SH-SY5Y (cell line): ENCODE measurements around the gene NCLN.
A peak's percentile ranks its signal among the peaks of the same experiment; 100 is the strongest.

Experiments
- GATA2 ChIP-seq: IDR thresholded peaks from 2 replicates; pipeline ENCODE4 v1.6.1; 2011; ENCODE audit warnings: mild to moderate bottlenecking, low read depth, low read length
- GATA3 ChIP-seq: IDR thresholded peaks from 2 replicates; pipeline ENCODE4 v1.6.1; 2011; ENCODE audit warnings: low read depth, mild to moderate bottlenecking, low read length, moderate library complexity

NCLN gene

DNA sequence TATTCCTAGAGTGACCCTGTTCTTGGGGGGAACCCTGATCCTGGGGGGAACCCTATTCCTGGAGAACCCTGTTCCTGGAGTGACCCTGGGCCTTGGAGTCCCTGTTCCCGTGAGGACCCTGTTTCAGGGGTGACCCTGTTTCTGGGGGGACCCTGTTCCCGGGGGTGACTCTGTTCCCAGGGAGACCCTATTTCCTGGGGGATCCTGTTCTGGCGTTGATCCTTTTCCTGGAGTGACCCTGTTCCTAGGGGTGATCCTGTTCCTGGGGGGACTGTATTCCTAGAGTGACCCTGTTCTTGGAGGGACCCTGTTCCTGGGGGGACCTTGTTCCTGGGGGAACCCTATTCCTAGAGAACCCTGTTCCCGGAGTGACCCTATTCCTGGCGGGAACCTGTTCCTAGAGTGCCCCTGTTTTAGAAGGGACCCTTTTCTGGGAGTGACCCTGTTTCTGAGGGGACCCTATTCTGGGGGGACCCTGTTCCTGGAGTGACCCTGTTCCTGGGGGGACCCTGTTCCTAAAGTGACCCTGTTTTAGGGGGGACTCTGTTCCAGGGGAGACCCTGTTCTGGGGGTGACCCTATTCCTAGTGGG lies 34.9 kb upstream of the NCLN start:
- TF ChIP-seq GATA2 (no peak), GATA3 (no peak)

DNA sequence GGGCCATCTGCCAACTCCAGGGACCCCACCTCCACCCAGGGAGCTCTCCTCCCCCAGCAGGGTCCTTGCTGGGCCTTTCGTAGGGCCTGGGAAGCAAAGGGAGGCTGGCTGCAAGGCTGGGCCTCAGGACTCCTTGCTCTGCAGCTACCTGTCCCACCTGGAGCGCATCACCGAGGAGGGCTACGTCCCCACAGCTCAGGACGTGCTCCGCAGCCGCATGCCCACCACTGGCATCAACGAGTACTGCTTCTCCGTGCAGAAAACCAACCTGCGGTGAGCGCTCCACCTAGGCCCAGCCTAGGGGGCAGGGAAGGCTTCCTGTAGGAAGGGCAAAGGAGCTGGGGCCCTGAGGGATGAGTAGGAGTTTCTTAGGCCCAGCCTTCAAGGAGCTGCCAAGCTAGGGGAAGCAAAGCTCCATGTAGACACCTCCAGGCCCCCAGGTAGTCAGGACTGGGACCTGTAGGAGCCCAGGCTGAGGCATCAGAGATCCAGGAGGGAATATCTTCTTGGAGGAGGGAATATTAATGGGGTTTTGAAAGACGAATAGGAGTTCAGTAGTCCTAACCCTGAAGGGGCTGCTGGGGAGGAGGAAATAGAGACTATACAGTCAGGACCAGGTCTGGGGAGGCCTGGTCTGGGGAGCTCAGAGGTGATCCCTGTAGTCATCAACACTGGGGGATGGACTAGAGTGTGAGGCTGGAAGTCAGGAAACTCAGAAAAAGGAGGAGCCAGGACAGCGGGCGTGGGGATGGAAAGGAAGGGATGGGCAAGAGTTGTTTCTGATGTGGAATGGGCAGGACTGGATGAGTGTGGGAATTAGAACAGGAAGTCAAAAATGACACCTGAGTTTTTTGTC lies 33.9 kb upstream of the NCLN start:
- TF ChIP-seq GATA2 (no peak), GATA3 (no peak)

DNA sequence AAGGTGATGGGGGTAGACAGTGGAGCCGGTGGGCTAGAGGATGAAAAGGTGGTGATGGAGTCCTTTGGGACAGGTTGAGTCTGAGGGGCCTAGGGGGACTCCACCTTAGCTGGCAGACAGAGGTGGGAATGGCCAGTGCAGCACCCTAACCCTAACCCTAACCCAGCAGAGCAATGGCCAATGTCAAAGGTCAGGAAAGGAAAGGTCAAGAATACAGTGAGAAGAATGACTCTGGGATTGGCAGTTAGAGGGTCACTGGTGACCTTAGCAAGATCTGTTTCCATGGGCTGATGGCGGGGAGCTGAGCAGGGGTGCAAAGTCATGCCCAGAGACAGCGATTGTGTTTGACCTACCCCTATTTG lies 33.3 kb upstream of the NCLN start:
- TF ChIP-seq GATA2 (no peak), GATA3 (no peak)

DNA sequence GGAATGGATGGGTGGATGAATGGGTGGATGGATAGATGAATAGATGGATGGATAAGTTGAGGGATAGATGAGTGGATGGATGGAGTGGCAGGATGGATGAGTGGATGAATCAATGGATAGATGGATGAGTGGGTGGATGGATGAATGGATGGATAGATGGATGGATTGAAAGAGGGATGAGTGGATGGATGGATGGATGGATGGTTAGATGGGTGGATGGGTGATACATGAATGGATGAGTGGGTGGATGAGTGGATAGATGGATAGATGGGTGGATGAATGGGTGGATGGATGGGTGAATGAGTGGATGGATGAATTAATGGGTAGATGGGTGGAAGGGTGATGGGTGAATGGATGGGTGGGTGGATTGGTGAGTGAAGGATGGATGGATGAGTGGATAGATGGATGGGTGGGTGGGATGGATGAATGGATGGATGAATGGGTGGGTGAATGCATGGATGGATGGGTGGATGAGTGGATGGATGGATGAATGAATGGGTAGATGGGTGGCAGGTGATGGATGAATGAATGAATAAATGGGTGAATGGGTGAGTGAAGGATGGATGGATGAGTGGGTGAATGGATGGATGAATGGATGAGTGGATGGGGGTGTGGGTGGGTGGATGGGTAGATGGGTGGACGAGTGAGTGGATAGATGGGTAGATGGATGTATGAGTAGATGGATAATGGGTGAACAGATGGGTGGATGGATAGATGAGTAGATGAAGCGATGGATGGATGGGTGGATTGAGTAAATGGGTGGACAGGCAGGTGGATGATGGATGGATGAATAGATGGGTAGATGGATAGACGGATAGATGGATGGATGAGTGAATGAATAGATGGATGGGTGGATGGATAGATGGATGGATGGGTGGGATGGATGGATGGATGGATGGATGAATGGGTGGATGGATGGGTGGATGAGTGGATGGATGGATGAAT lies 32.2 kb upstream of the NCLN start:
- TF ChIP-seq GATA3: no peak
- no peak for TF ChIP-seq GATA2

DNA sequence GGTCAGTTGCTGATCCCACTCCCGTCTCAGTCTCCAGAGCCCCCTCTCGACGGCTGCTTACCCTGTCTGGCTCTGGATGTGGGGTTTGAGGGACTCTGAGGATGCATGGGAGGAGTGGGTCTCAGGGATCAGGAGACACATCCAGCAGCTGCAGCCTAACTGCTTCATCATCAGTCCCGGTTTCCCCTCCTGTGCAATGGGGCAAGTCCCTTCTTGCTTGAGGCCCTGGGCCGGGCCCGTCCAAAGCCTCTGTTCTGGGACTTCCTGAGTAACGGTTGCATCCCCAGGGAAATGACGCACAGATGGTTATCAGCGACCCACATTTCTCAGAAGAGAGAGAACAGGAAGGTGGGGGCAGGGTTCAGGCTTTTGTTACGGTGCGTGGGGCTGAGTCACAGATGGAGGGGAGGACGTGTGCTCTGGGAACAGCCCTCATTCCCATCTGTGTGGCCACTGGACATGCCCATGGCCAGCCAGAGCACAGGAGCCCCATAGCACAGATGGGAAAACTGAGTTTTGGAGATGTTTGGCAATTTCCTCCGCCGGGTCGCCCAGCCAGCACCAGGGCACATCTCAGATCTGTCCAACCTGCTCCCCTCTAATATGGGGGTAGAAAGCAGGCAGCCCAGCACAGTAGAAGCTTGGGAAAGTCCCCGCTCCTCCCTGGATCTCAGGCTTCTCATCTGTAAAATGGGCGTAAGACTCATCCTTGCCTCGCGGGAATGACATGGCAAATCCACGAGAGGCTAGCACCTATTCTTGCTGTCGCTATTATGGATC lies 30.6 kb upstream of the NCLN start:
- peak; percentile 81 for TF ChIP-seq GATA2
- TF ChIP-seq GATA3: no peak

DNA sequence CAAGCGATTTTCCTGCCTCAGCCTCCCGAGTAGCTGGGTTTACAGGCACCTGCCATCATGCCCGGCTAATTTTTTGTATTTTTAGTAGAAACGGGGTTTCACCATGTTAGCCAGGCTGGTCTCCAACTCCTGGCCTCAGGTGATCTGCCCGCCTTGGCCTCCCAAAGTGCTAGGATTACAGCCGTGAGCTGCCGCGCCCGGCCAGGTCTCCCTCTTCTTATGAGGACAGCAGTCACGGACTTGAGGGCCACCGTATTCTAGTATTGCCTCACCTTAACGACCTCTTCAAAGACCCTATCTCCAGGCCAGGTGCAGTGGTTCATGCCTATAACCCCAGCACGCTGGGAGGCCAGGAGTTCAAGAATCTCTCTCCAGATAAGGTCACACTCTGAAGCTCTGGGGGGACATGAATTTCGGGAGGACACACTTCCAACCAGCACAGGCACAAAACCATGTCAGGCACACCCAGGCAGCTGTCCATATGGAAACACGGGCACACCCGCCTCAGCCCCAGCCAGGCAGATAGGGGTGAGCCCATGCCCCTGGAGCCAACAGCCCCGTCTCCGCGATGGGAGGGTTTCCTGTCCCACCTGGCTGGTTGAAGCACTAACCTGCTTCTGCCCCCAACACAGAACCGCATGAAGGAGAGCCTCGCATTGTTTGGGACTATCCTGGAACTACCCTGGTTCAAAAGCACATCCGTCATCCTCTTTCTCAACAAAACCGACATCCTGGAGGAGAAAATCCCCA lies 28.5 kb upstream of the NCLN start:
- TF ChIP-seq GATA3: no peak
- no peak for TF ChIP-seq GATA2

DNA sequence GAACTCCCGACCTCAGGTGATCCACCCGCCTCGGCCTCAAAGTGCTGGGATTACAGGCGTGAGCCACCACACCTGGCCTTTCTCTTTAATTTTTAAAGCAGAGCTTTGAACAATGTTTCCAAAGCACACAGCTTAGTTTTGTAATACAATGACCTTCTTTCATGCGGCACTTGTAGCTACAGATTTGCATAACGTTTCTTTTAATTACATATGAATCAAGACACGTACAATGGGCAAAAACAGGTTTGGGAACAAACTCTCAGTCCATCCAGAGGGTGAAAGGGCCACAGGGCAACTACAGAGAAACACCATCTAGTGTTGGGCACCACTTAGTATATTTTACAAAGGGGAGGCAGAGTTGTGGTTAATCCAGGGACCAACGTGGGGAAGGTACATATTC lies 26.2 kb upstream of the NCLN start:
- TF ChIP-seq GATA2: no peak
- TF ChIP-seq GATA3: no peak

DNA sequence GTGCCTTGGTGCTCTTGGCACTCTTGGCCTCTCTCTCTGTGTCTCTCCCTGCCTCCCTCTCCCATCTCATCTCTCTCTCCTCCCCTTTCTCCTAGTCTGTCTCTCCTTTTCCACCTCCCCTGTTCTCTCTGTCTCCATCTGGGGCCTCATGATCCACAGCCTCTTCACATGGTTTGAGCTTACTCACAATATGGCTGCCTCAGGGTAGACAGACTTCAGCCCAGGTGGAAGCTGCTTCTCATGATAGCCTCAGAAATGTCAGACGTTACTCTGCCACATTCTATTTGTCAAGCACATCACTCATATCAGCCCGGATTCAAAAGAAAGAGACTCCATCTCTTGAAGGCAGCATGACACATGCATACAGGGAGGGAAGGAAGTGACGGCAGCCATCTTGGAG lies 25.5 kb upstream of the NCLN start:
- TF ChIP-seq GATA2: no peak
- TF ChIP-seq GATA3: no peak

DNA sequence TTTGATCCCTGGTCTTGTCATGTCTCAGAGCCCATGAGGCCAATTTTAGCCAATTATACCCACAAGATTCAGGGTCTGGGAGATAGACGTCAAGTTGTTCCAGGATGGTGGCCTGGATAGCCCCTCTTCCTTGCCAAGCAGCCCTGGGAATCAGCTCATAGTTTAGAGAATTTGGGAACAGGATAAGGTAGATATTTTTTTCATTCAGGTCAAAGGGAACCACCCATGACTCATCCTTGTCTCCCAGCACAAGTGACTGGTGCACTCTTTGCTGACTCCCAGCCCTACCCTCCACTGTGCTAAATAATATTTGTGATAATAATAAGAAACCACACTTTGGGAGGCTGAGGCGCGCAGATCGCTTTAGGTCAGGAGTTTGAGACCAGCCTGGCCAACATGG lies 24.3 kb upstream of the NCLN start:
- TF ChIP-seq GATA2 (no peak), GATA3 (no peak)

DNA sequence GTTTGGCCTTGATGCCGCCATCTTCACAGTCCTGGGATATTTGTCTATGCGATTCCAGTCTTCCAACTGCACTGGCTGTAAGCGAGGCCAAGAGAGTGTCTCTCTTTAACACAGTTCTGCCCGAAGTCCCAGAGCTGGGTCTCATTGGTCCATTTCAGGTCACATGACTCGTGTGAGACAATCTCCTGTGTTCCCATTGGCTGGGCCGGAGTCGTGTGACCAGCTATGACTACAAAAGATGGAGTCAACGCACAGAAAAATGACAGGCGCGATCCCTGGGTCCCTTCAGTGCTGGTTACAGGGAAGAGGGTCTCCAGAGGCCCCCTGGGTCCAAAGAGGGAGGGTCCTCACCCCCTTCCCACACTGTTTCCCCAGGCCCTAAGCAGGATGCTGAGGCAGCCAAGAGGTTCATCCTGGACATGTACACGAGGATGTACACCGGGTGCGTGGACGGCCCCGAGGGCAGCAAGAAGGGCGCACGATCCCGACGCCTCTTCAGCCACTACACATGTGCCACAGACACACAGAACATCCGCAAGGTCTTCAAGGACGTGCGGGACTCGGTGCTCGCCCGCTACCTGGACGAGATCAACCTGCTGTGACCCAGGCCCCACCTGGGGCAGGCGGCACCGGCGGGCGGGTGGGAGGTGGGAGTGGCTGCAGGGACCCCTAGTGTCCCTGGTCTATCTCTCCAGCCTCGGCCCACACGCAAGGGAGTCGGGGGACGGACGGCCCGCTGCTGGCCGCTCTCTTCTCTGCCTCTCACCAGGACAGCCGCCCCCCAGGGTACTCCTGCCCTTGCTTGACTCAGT lies 23.1 kb upstream of the NCLN start:
- TF ChIP-seq GATA2 (no peak), GATA3 (no peak)

DNA sequence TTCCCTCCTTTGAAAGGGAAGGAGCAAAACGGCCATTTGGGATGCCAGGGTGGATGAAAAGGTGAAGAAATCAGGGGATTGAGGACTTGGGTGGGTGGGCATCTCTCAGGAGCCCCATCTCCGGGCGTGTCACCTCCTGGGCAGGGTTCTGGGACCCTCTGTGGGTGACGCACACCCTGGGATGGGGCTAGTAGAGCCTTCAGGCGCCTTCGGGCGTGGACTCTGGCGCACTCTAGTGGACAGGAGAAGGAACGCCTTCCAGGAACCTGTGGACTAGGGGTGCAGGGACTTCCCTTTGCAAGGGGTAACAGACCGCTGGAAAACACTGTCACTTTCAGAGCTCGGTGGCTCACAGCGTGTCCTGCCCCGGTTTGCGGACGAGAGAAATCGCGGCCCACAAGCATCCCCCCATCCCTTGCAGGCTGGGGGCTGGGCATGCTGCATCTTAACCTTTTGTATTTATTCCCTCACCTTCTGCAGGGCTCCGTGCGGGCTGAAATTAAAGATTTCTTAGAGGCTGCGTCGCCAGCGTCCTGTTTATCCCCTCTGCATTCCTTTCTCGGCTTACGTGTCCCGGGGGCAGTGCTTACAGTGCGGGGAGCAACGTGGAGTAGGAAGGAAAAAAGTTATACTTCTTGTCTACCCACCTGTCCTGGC lies 22.4 kb upstream of the NCLN start:
- TF ChIP-seq GATA2: no peak
- TF ChIP-seq GATA3: no peak

DNA sequence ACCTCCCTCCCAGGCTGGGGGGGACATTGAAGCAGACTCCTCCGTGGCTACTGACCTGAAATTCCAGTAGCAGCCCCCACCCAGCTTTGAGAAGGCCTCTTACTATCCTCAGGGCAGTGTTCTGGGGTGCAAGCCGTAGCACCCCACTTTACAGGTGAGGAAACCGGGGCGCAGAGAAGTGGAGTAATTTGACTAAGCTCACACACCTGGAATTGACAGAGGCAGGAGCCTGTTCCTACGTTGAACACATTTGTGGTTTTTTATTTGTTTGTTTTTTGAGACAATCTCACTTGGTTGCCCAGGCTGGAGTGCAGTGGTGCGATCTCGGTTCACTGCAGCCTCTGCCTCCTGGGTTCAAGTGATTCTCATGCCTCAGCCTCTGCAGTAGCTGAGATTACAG lies 21.8 kb upstream of the NCLN start:
- no peak for TF ChIP-seq GATA2
